ENCODE data around the gene TP53RK.

TP53RK gene

GRCh38 chr20:46637427-46638133 lies 51.7 kb downstream of the TP53RK start:
- no peak for DNase-seq

- no peak for DNase-seq
These were observed 52.2 kb downstream of the TP53RK start for GRCh38 chr20:46637020-46637419.

GRCh38 chr20:46636514-46636913 lies 52.7 kb downstream of the TP53RK start:
- no peak for DNase-seq

GRCh38 chr20:46635514-46636136 lies 53.6 kb downstream of the TP53RK start:
- DNase-seq: no peak

GRCh38 chr20:46634528-46634927 lies 54.7 kb downstream of the TP53RK start:
- DNase-seq: no peak
